GM12875 (cell line): Measurements from ENCODE around the gene SYPL2.

Experiments
- H3K4me3 ChIP-seq: one replicate; pipeline ENCODE4 v1.5.1; 2011; ENCODE audit warnings: low read depth, low read length, control low read depth
- TF ChIP-seq, protein P1 (sequence below): IDR thresholded peaks from 2 replicates; pipeline ENCODE4 v1.5.1; 2011; ENCODE audit warnings: low read depth, mild to moderate bottlenecking, control low read depth, inconsistent platforms, low read length, moderate library complexity, borderline replicate concordance; ENCODE audit not compliant: insufficient read depth

The SYPL2 gene

DNA sequence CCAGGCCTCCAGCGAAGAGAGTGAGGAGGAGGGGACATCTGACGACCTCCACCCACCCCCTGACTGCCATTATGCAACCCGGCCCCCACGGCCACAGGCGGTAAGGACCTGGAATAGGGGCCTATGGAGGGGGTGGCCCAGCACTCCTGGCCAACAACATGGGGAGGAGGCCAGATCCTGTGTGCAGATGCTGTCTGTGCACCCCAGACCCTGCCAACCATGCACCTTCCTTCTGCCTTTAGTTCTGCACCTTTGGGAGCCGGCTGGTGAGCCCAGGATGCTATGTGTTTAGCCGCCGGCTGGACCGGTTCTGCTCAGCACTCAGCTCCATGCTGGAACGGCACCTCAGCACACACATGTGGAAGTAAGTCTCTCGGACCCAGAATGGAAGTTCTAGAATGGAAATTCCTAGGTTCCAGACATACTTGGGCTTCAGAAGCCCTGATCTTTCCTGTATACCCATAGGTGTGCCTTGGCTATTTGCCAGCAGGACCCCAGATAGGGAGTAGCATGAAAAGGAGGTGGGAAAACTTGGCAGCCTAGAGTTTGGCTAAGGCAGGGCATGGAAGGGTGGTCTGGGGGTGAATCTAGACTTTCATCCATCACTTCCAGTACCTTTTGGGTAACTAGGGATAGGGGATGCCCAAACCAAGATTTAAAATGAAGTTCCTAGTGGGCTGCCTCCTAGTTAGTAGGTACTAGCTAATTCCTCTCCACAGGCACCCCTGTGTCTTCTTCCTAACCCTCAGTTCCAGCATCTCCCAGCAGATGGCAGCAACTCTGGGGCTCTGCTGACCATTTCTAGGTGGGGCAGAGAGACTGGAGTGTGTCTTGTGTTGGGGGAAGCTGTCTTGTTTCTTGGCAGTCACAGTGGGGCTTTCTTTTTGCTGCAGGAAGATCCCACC lies 23.9 kb downstream of the SYPL2 start:
- TF ChIP-seq, protein P1, sequence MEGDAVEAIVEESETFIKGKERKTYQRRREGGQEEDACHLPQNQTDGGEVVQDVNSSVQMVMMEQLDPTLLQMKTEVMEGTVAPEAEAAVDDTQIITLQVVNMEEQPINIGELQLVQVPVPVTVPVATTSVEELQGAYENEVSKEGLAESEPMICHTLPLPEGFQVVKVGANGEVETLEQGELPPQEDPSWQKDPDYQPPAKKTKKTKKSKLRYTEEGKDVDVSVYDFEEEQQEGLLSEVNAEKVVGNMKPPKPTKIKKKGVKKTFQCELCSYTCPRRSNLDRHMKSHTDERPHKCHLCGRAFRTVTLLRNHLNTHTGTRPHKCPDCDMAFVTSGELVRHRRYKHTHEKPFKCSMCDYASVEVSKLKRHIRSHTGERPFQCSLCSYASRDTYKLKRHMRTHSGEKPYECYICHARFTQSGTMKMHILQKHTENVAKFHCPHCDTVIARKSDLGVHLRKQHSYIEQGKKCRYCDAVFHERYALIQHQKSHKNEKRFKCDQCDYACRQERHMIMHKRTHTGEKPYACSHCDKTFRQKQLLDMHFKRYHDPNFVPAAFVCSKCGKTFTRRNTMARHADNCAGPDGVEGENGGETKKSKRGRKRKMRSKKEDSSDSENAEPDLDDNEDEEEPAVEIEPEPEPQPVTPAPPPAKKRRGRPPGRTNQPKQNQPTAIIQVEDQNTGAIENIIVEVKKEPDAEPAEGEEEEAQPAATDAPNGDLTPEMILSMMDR: peak; percentile 82
- no peak overlapping the region for H3K4me3 ChIP-seq

DNA sequence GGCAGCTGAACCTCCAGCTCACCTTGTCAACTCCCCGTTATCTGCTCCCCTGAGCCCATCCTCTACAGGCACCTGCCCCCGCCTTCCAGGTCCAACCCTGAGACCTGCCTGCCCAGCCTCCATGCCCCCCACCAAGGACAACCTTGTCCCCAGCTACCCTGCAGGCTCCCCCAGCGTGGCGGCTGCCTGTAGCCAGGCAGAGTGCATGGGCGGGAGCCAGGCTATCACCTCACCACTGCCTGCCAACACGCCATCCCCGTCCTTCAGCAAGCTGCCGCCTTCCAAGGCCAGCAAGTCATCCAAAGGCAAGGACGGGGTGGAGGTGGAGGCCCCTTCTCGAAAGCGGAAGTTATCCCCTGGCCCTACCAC lies 24.6 kb downstream of the SYPL2 start:
- TF ChIP-seq, protein P1: no peak

DNA sequence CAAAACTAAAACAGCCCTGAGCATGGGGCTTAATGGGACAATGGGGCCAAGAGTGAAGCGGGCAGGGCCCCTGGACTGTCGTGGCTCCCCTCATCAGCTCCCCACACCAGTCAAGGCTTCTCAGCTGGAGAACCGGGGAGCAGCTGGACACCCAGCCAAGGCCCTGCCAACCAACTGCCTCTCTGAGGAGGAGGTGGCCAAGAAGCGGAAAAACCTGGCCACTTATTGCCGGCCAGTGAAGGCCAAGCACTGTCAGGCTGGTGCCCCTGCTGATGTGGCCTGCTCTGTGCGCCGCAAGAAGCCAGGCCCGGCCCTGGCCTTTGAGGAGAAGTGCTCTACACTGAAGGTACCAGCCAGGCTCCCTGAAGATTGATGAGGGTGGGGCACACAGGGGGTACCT lies 25.0 kb downstream of the SYPL2 start:
- H3K4me3 ChIP-seq: no peak overlapping the region
- TF ChIP-seq, protein P1: no peak

More for the DNA sequence above, 24.6 kb downstream of the SYPL2 start:
- no peak overlapping the region for H3K4me3 ChIP-seq

DNA sequence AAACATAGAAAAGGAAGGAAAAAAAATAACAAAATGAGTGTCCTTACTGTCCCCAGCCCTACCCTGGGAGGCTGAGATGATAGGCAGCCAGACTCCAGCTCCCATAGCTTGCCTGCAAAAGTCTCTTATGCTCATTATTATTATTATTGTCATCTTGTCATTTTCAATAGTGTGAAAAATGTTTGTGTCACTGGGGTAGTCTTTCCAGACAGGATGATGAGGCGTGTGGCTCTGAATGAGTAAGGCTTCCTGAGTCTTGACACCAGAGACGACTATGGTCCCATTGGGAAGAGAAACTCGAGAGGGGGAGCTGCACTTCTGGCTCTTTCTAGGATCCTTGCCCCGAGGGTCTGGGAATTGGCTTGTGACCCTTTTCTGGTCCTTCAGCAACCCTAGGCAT lies 26.4 kb downstream of the SYPL2 start:
- H3K4me3 ChIP-seq: no peak overlapping the region
- TF ChIP-seq, protein P1: no peak

DNA sequence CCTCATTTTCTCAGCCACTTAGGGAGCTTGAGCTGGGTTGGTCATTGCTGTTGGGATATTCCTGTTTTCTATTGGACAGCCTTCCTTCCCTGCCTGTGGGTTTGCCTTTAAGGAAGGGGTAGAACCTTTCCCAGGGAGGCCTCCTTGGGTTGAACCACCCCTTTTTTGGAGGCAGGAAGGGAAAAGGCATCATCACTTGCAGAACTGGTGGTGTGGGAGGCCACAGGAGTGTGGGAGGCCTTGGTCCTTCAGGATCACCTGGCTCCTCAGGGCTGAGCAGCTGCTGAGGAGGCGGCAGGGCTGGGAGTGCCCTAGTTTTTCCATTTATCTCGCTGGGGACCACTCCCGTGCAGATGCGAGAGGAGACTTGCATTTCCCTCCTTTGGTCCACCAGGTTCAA lies 26.9 kb downstream of the SYPL2 start:
- no peak overlapping the region for H3K4me3 ChIP-seq

DNA sequence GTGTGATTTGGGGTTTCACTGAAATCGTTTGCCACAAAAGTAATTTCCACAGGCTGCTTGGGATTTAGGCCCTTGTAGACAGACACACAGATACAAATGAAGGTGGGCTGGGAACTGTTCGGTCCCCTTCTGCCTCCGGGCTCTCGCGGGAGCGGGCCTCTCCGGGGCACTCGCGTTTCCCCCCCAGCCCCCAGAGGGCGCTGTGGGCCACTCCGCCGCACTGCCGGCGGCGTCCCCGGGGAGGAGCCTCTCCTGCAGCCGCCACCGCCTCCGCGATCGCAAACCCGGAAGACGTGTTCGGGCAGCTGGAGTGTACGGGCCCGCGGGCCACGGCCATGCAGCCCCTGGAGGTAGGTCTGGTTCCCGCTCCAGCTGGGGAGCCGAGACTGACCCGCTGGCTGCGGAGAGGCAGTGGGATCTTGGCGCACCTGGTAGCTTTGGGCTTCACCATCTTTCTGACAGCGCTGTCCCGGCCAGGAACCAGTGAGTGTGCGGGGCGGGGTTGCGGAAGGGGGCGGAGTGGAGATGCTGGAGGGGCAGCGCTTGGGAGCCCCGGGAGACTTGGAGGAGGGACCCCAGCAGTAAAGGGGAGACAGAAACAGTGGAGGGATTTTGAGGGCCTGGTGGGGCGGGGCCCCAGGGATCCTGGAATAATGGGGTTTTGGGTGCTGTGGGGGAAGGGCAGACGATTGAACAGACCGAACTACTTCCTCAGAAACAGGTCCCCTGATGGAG lies 27.6 kb downstream of the SYPL2 start, which contains the start of gene CYB561D1:
CYB561D1 (plus strand) TSS at position 290 of the 735 bp plus-strand sequence; CDS start at position 336, 46 bp downstream.
- peak within 1 kb of the TSS; percentile 96 for H3K4me3 ChIP-seq

More for the DNA sequence above, 26.9 kb downstream of the SYPL2 start:
- TF ChIP-seq, protein P1: no peak

More for the DNA sequence above, 27.6 kb downstream of the SYPL2 start, which contains the start of gene CYB561D1:
- TF ChIP-seq, protein P1: peak; percentile 98
